T-cell (primary cell): ENCODE results near the gene ABCB4. TPM values are rescaled to one million over a fixed set of nuclear protein-coding genes. Genes with fewer than 3 reads are reported as not detected.
"Not testable (repeated sequence)": the region's sequence is repeated elsewhere in the genome, so short reads cannot be mapped to it uniquely, and the experiment has no call there.

Experiments used
- ATAC-seq, 4 experiments: fragments of 200-7000 bp in 3 of 4; fragments of 150-1000 bp in 1 of 4; cut with Tn5 transposase; replicated peaks in 1 of 4; 1 replicate in 3 of 4; 2 replicates in 1 of 4; pipeline ENCODE4 v1.10.0; 2021; ENCODE audit warnings: moderate library complexity in 3 of 4, mild to moderate bottlenecking in 2 of 4, moderate number of reproducible peaks in 1 of 4
- CTCF ChIA-PET, 2 donors: fragments of 300-600 bp; sonication (Branson Sonifier 250); formaldehyde crosslinking; loops; one replicate each; lab custom pipeline; 2022; ENCODE audit warnings: antibody characterized with exemption in 2 of 2; lab: Charles Lee
- POLR2A ChIA-PET, 2 donors: fragments of 300-600 bp; sonication (Branson Sonifier 250); formaldehyde crosslinking; loops; one replicate each; lab custom pipeline; 2022; ENCODE audit warnings: antibody characterized with exemption in 2 of 2; lab: Charles Lee
- DNase-seq, 35 experiments: peaks; one replicate each; pipeline versions ENCODE4 v3.0.0 to v3.0.0-alpha.2; 2013 to 2023
- H3K27ac ChIP-seq: one replicate; pipeline ENCODE4 v1.5.1; 2013; ENCODE audit warnings: low read length
- H3K27me3 ChIP-seq, 2 experiments: replicated peaks in 1 of 2; 1 replicate in 1 of 2; 2 replicates in 1 of 2; pipeline versions ENCODE4 v1.6.1 to v1.7.0; 2013; ENCODE audit warnings: low read length in 1 of 2, mixed read lengths in 1 of 2; ENCODE audit not compliant: control insufficient read depth in 2 of 2, insufficient read depth in 2 of 2; ENCODE audit errors: extremely low read depth in 1 of 2
- H3K36me3 ChIP-seq, 2 donors: 1 replicate in 1 of 2; 2 replicates in 1 of 2; pipeline versions ENCODE4 v1.6.1 to v1.7.0; 2013; ENCODE audit warnings: low read length in 1 of 2; ENCODE audit not compliant: control insufficient read depth in 2 of 2, insufficient read depth in 1 of 2; ENCODE audit errors: extremely low read depth in 1 of 2
- H3K4me1 ChIP-seq, 2 experiments: 1 replicate in 1 of 2; 2 replicates in 1 of 2; pipeline versions ENCODE4 v1.6.1 to v1.7.0; 2013; ENCODE audit warnings: low read length in 2 of 2, mixed read lengths in 1 of 2; ENCODE audit not compliant: insufficient read depth in 2 of 2, control insufficient read depth in 1 of 2; ENCODE audit errors: extremely low read depth in 1 of 2
- H3K4me3 ChIP-seq, 2 donors: 1 replicate in 1 of 2; 2 replicates in 1 of 2; pipeline versions ENCODE4 v1.5.1 to v1.7.0; 2013; ENCODE audit warnings: mild to moderate bottlenecking in 2 of 2, low read length in 1 of 2, moderate library complexity in 1 of 2; ENCODE audit not compliant: control insufficient read depth in 1 of 2; ENCODE audit errors: extremely low read depth in 1 of 2
- H3K9me3 ChIP-seq: 2 replicates; pipeline ENCODE4 v1.7.0; 2013
- H3K27ac Mint-ChIP-seq, 2 donors: one replicate each; pipeline ENCODE4 v1.8.0; 2020 to 2021; ENCODE audit warnings: mild to moderate bottlenecking in 2 of 2, mixed read lengths in 2 of 2
- H3K27me3 Mint-ChIP-seq, 2 donors: one replicate each; pipeline ENCODE4 v1.8.0; 2021 to 2022; ENCODE audit warnings: mixed read lengths in 2 of 2
- H3K36me3 Mint-ChIP-seq: one replicate; pipeline ENCODE4 v1.8.0; 2021; ENCODE audit warnings: mixed read lengths
- H3K4me1 Mint-ChIP-seq, 3 donors: one replicate each; pipeline ENCODE4 v1.8.0; 2020 to 2022; ENCODE audit warnings: mixed read lengths in 3 of 3, mild to moderate bottlenecking in 1 of 3
- H3K4me3 Mint-ChIP-seq, 3 donors: one replicate each; pipeline ENCODE4 v1.8.0; 2020 to 2022; ENCODE audit warnings: mild to moderate bottlenecking in 3 of 3, mixed read lengths in 3 of 3, moderate library complexity in 3 of 3
- H3K9me3 Mint-ChIP-seq, 3 donors: one replicate each; pipeline ENCODE4 v1.8.0; 2020 to 2022; ENCODE audit warnings: mixed read lengths in 3 of 3
- WGBS: methylation state at CpG from one replicate; pipeline ENCODE4 v1.1.5; 2013; ENCODE audit warnings: missing lambda C conversion rate; ENCODE audit not compliant: insufficient coverage; 5-methylcytosine and 5-hydroxymethylcytosine counted together
- total RNA-seq, 35 experiments: library from RNA in 6 of 35; stranded (reverse) in 6 of 35; fragments of 120-200 nt in 1 of 35; gene quantifications; one replicate each; pipeline versions ENCODE4 v1.2.1 to v1.2.4 and lab custom pipeline; 2013 to 2026

Gene ABCB4
- total RNA-seq, 5 donors from 2014 or later (not counting 1 experiment from before 2014, with no cell fraction given): 0.12 to 2.0 (median 0.60) TPM

- H3K4me1 Mint-ChIP-seq: peaks cover 0 to 19% (median 15%) of the 10 kb centered on the region in 3 donors
These were observed 2.3 kb downstream of the ABCB4 start for GRCh38 chr7:87473192-87473591.

GRCh38 chr7:87471473-87471872, 4.0 kb downstream of the ABCB4 start:
- POLR2A ChIA-PET: interaction anchor here (0.6 to 1.2 kb wide), 3 partner anchors 8 to 410 kb away, joined by 3 to 4 read pairs (median 4); no protein-coding TSS in a partner anchor
- no peaks in the 10 kb centered on the region for H3K36me3 Mint-ChIP-seq

More at GRCh38 chr7:87473192-87473591, 2.3 kb downstream of the ABCB4 start:
- ATAC-seq (no peak), DNase-seq (no peak)
- Mint-ChIP-seq H3K4me3 (no peak overlapping the region), H3K27me3 (peaks cover 32 to 36% of the 10 kb centered on the region in 2 donors), H3K36me3 (no peaks in the 10 kb centered on the region), H3K9me3 (no peaks in the 10 kb centered on the region), H3K27ac (no peak overlapping the region)
- POLR2A ChIA-PET: no interaction called here
- Histone ChIP-seq H3K4me1 (peaks cover 0 to 10% of the 10 kb centered on the region in 2 experiments), H3K36me3 (no peaks in the 10 kb centered on the region), H3K27me3 (peaks cover 5 to 16% of the 10 kb centered on the region in 2 experiments), H3K4me3 (no peak overlapping the region), H3K27ac (no peak overlapping the region), H3K9me3 (no peaks in the 10 kb centered on the region)
- 67% methylated on average over 2 of the region's 2 CpGs for WGBS
- CTCF ChIA-PET: no interaction called here

GRCh38 chr7:87469204-87469603, 6.3 kb downstream of the ABCB4 start:
- H3K27ac ChIP-seq, H3K36me3 ChIP-seq, H3K9me3 ChIP-seq, H3K9me3 Mint-ChIP-seq, H3K4me3 Mint-ChIP-seq, H3K27me3 ChIP-seq, POLR2A ChIA-PET, DNase-seq, H3K4me1 ChIP-seq, ATAC-seq, H3K4me3 ChIP-seq, H3K36me3 Mint-ChIP-seq, H3K27ac Mint-ChIP-seq, H3K4me1 Mint-ChIP-seq: not testable (repeated sequence)
- CTCF ChIA-PET: interaction anchor here in 1 of 2 donors (0.6 kb wide), 1 partner anchor 234 kb away, joined by 3 read pairs; no protein-coding TSS in a partner anchor
- H3K27me3 Mint-ChIP-seq: peaks cover 21 to 22% of the 10 kb centered on the region in 2 donors

More at GRCh38 chr7:87471473-87471872, 4.0 kb downstream of the ABCB4 start:
- Histone ChIP-seq H3K9me3 (no peaks in the 10 kb centered on the region), H3K4me3 (no peak overlapping the region), H3K27ac (no peak overlapping the region), H3K4me1 (peaks cover 0 to 10% of the 10 kb centered on the region in 2 experiments), H3K36me3 (no peaks in the 10 kb centered on the region), H3K27me3 (peaks cover 5 to 14% of the 10 kb centered on the region in 2 experiments)
- WGBS: 50% methylated on average over 1 of the region's 2 CpGs
- DNase-seq (no peak), ATAC-seq (no peak)
- Mint-ChIP-seq H3K9me3 (no peaks in the 10 kb centered on the region), H3K27me3 (peaks cover 24 to 31% of the 10 kb centered on the region in 2 donors), H3K4me1 (peaks cover 0 to 18% (median 14%) of the 10 kb centered on the region in 3 donors), H3K27ac (no peak overlapping the region), H3K4me3 (no peak overlapping the region)
- CTCF ChIA-PET: no interaction called here

GRCh38 chr7:87465534-87465880, 10.0 kb downstream of the ABCB4 start:
- peaks cover 22% of the 10 kb centered on the region in 2 donors for H3K27me3 Mint-ChIP-seq

GRCh38 chr7:87464830-87465533, 10.5 kb downstream of the ABCB4 start:
- H3K27me3 ChIP-seq, H3K9me3 Mint-ChIP-seq, H3K4me1 ChIP-seq, H3K36me3 ChIP-seq, H3K4me3 ChIP-seq, H3K4me1 Mint-ChIP-seq, POLR2A ChIA-PET, DNase-seq, H3K27ac Mint-ChIP-seq, H3K4me3 Mint-ChIP-seq, ATAC-seq, H3K9me3 ChIP-seq, H3K27ac ChIP-seq, H3K36me3 Mint-ChIP-seq: not testable (repeated sequence)
- peaks cover 22% of the 10 kb centered on the region in 2 donors for H3K27me3 Mint-ChIP-seq
- WGBS: 83% methylated on average over 15 of the region's 16 CpGs
- CTCF ChIA-PET: interaction anchor here in 1 of 2 donors (0.6 kb wide), 1 partner anchor 15 kb away, joined by 3 read pairs; no protein-coding TSS in a partner anchor

More at GRCh38 chr7:87465534-87465880, 10.0 kb downstream of the ABCB4 start:
- H3K36me3 ChIP-seq, H3K4me3 ChIP-seq, H3K9me3 Mint-ChIP-seq, DNase-seq, H3K27me3 ChIP-seq, H3K27ac ChIP-seq, H3K36me3 Mint-ChIP-seq, H3K4me1 ChIP-seq, ATAC-seq, H3K4me1 Mint-ChIP-seq, H3K4me3 Mint-ChIP-seq, POLR2A ChIA-PET, H3K27ac Mint-ChIP-seq, H3K9me3 ChIP-seq: not testable (repeated sequence)
- CTCF ChIA-PET: interaction anchor here in 1 of 2 donors (0.6 kb wide), 1 partner anchor 15 kb away, joined by 3 read pairs; no protein-coding TSS in a partner anchor
- WGBS: no CpG with 5 or more reads among the region's 7 CpGs

GRCh38 chr7:87463982-87464381, 11.5 kb downstream of the ABCB4 start:
- no CpG with 5 or more reads among the region's 2 CpGs for WGBS
- no peaks in the 10 kb centered on the region for H3K9me3 ChIP-seq
- peaks cover 22 to 25% of the 10 kb centered on the region in 2 donors for H3K27me3 Mint-ChIP-seq
- no peaks in the 10 kb centered on the region for H3K36me3 ChIP-seq
- no peak overlapping the region for H3K4me3 Mint-ChIP-seq
- peaks cover 0 to 3% of the 10 kb centered on the region in 2 experiments for H3K4me1 ChIP-seq
- ChIA-PET POLR2A (interaction anchor here in 1 of 2 donors (0.8 kb wide), 1 partner anchor 7 kb away, joined by 4 read pairs; no protein-coding TSS in a partner anchor), CTCF (no interaction called here)
- no peaks in the 10 kb centered on the region for H3K36me3 Mint-ChIP-seq
- DNase-seq: no peak
- peaks cover 0 to 10% of the 10 kb centered on the region in 2 experiments for H3K27me3 ChIP-seq
- H3K4me3 ChIP-seq: no peak overlapping the region
- no peak overlapping the region for H3K27ac ChIP-seq
- no peaks in the 10 kb centered on the region for H3K9me3 Mint-ChIP-seq
- no peaks in the 10 kb centered on the region for H3K4me1 Mint-ChIP-seq
- no peak overlapping the region for H3K27ac Mint-ChIP-seq
- no peak for ATAC-seq
